B cell (primary cell): ENCODE data around the gene FFAR4. TPM values are rescaled to one million over a fixed set of nuclear protein-coding genes. Genes with fewer than 3 reads are reported as not detected.

ENCODE experiments used
- ATAC-seq: fragments of 200-7000 bp; cut with Tn5 transposase; one replicate; pipeline ENCODE4 v1.10.0; 2021; ENCODE audit warnings: low read depth, mild to moderate bottlenecking, moderate number of reproducible peaks, moderate library complexity
- CTCF ChIA-PET: fragments of 350-600 bp; sonication (Branson Sonifier 250); formaldehyde crosslinking; loops from one replicate; lab custom pipeline; 2021; ENCODE audit warnings: antibody characterized with exemption, inconsistent platforms; lab: Charles Lee
- POLR2A ChIA-PET: fragments of 350-600 bp; sonication (Branson Sonifier 250); formaldehyde crosslinking; loops from one replicate; lab custom pipeline; 2021; ENCODE audit warnings: antibody characterized with exemption; lab: Charles Lee
- DNase-seq: peaks from one replicate; pipeline ENCODE4 v3.0.0; 2013
- H2AFZ ChIP-seq: 2 replicates; pipeline ENCODE4 v1.6.1; 2012; ENCODE audit warnings: mild to moderate bottlenecking, low read depth, low read length; ENCODE audit not compliant: insufficient read depth, poor library complexity, severe bottlenecking
- H3K27ac ChIP-seq, 2 donors: 1 replicate in 1 of 2; 2 replicates in 1 of 2; pipeline ENCODE4 v1.5.1; 2012 to 2013; ENCODE audit warnings: low read length in 2 of 2, mild to moderate bottlenecking in 2 of 2, moderate library complexity in 1 of 2
- H3K27me3 ChIP-seq, 4 experiments: fragments of 200-600 bp in 1 of 4; sonication (generic) in 1 of 4; replicated peaks in 1 of 4; 1 replicate in 2 of 4; 2 replicates in 2 of 4; pipeline versions ENCODE4 v1.6.1 to v1.7.0; 2013 to 2016; ENCODE audit warnings: low read length in 3 of 4, mild to moderate bottlenecking in 2 of 4, mixed read lengths in 1 of 4, moderate library complexity in 1 of 4; ENCODE audit not compliant: insufficient read depth in 4 of 4, control insufficient read depth in 3 of 4; ENCODE audit errors: control extremely low read depth in 1 of 4
- H3K36me3 ChIP-seq, 2 experiments: replicated peaks in 1 of 2; 1 replicate in 1 of 2; 2 replicates in 1 of 2; pipeline versions ENCODE4 v1.6.1 to v1.7.1; 2013; ENCODE audit warnings: low read length in 1 of 2; ENCODE audit not compliant: insufficient read depth in 2 of 2, control insufficient read depth in 1 of 2; ENCODE audit errors: control extremely low read depth in 1 of 2, extremely low read depth in 1 of 2
- H3K4me1 ChIP-seq, 2 donors: fragments of 200-600 bp in 1 of 2; sonication (generic) in 1 of 2; 1 replicate in 1 of 2; 2 replicates in 1 of 2; pipeline versions ENCODE4 v1.5.1 to v1.6.1; 2013 to 2017; ENCODE audit warnings: low read length in 2 of 2; ENCODE audit not compliant: control insufficient read depth in 2 of 2, insufficient read depth in 2 of 2
- H3K4me2 ChIP-seq: replicated peaks from 2 replicates; pipeline ENCODE3; 2012; ENCODE audit warnings: mild to moderate bottlenecking, low read depth, low read length; ENCODE audit not compliant: poor library complexity, severe bottlenecking
- H3K4me3 ChIP-seq, 5 experiments: fragments of 200-600 bp in 1 of 5; sonication (generic) in 1 of 5; 1 replicate in 3 of 5; 2 replicates in 2 of 5; pipeline versions ENCODE4 v1.5.1 to v1.7.0; 2011 to 2016; ENCODE audit warnings: low read length in 4 of 5, mild to moderate bottlenecking in 4 of 5, low read depth in 2 of 5, control low read depth in 1 of 5, moderate library complexity in 1 of 5; ENCODE audit not compliant: insufficient read depth in 1 of 5; ENCODE audit errors: control extremely low read depth in 1 of 5, extremely low read depth in 1 of 5
- H3K79me2 ChIP-seq: fragments of 200-600 bp; sonication (generic); one replicate; pipeline ENCODE4 v1.6.0; 2016; ENCODE audit warnings: low read length; ENCODE audit not compliant: control insufficient read depth, insufficient read depth
- H3K9ac ChIP-seq: fragments of 200-600 bp; sonication (generic); 2 replicates; pipeline ENCODE4 v1.6.1; 2017; ENCODE audit warnings: mild to moderate bottlenecking, low read length, moderate library complexity
- H3K9me3 ChIP-seq, 3 donors: one replicate each; pipeline versions ENCODE4 v1.6.1 to v1.7.1; 2013; ENCODE audit warnings: low read length in 2 of 3; ENCODE audit not compliant: control insufficient read depth in 2 of 3, insufficient read depth in 1 of 3; ENCODE audit errors: control extremely low read depth in 1 of 3
- H4K20me1 ChIP-seq: 2 replicates; pipeline ENCODE4 v1.6.0; 2012; ENCODE audit warnings: mild to moderate bottlenecking, low read length; ENCODE audit not compliant: insufficient read depth, control insufficient read depth, poor library complexity, severe bottlenecking
- H3K27ac Mint-ChIP-seq: one replicate; pipeline ENCODE4 v1.8.0; 2021; ENCODE audit warnings: mixed read lengths
- H3K27me3 Mint-ChIP-seq: one replicate; pipeline ENCODE4 v1.8.0; 2021; ENCODE audit warnings: mixed read lengths
- H3K4me1 Mint-ChIP-seq: one replicate; pipeline ENCODE4 v1.8.0; 2021; ENCODE audit warnings: mixed read lengths
- H3K4me3 Mint-ChIP-seq: one replicate; pipeline ENCODE4 v1.8.0; 2021; ENCODE audit warnings: mixed read lengths
- H3K9me3 Mint-ChIP-seq: one replicate; pipeline ENCODE4 v1.8.0; 2022; ENCODE audit warnings: mixed read lengths; ENCODE audit not compliant: insufficient read depth
- EZH2 ChIP-seq: IDR thresholded peaks from 2 replicates; pipeline ENCODE4 v1.6.1; 2012; ENCODE audit warnings: borderline replicate concordance, low read depth, mild to moderate bottlenecking, moderate library complexity, low read length; ENCODE audit not compliant: insufficient read depth, poor library complexity, severe bottlenecking
- WGBS: methylation state at CpG from one replicate; pipeline ENCODE4 v1.1.5; 2013; ENCODE audit warnings: missing lambda C conversion rate; ENCODE audit not compliant: insufficient coverage; 5-methylcytosine and 5-hydroxymethylcytosine counted together
- intact Hi-C: fragments of 100-400 bp; cut with micrococcal nuclease; formaldehyde crosslinking; loops from one replicate; pipeline ENCODE4 v1.10.0; 2022
- polyA plus RNA-seq: library from polyadenylated mRNA; depleted of rRNA; stranded (reverse); fragments of >200 nt; gene quantifications from 2 replicates; pipeline ENCODE4 v1.2.3, GENCODE V29; 2012
- total RNA-seq, 2 donors: library from RNA; stranded (reverse); fragments of 120-200 nt in 1 of 2; gene quantifications; 1 replicate in 1 of 2; 2 replicates in 1 of 2; pipeline versions ENCODE4 v1.2.3 to v1.2.4, GENCODE V29; 2013 to 2022
- TF ChIP-seq, protein P1 (sequence below): fragments of 200-600 bp; IDR thresholded peaks from one replicate; pipeline ENCODE4 v1.8.0; 2022; ENCODE audit warnings: antibody characterized with exemption, mild to moderate bottlenecking

Gene FFAR4
- total and polyA plus RNA-seq, 2 donors (not counting 1 experiment from before 2014, with no cell fraction given) = not detected

DNA sequence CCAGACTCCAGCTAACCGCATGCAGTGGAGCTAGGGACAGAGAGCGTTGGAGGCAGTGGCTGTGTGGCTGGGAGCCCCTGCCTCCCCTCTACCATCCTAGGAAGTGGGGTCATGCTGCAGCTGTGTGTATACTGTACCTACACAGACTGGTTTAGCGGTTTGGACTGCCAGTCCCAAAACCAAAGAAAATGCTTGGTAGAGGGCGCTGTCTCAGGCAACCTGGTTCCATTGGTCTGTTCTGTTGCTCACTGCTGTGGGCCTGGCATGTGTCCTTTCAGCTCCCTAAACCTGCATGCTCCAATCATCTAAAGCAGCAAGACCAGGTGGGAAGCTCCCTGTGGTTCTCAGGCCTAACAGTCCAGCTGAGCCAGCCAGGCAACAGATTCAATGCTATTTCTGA is 30.1 kb downstream of the FFAR4 start:
- H3K27me3 ChIP-seq = peaks cover 0 to 8% (median 0%) of the 10 kb centered on the region in 4 experiments
- no peak overlapping the region for H2AFZ ChIP-seq
- peaks cover 1% of the 10 kb centered on the region for H3K4me1 Mint-ChIP-seq
- H3K27ac ChIP-seq = no peak overlapping the region
- no peaks in the 10 kb centered on the region for H3K4me1 ChIP-seq
- no peaks in the 10 kb centered on the region for H4K20me1 ChIP-seq
- DNase-seq (no peak), ATAC-seq (no peak)
- H3K27ac Mint-ChIP-seq = no peak overlapping the region
- ChIA-PET CTCF (no interaction called here), POLR2A (no interaction called here)
- no peak overlapping the region for H3K4me2 ChIP-seq
- no peaks in the 10 kb centered on the region for H3K9me3 Mint-ChIP-seq
- intact Hi-C loops = no loop called here
- H3K79me2 ChIP-seq = no peaks in the 10 kb centered on the region
- no peak overlapping the region for H3K4me3 ChIP-seq
- no peak overlapping the region for H3K9ac ChIP-seq
- H3K27me3 Mint-ChIP-seq = peaks cover 22% of the 10 kb centered on the region
- WGBS = 93% methylated on average over 3 of the region's 4 CpGs
- no peaks in the 10 kb centered on the region for H3K9me3 ChIP-seq
- no peak overlapping the region for H3K4me3 Mint-ChIP-seq
- TF ChIP-seq EZH2 = no peak
- TF ChIP-seq, protein P1, sequence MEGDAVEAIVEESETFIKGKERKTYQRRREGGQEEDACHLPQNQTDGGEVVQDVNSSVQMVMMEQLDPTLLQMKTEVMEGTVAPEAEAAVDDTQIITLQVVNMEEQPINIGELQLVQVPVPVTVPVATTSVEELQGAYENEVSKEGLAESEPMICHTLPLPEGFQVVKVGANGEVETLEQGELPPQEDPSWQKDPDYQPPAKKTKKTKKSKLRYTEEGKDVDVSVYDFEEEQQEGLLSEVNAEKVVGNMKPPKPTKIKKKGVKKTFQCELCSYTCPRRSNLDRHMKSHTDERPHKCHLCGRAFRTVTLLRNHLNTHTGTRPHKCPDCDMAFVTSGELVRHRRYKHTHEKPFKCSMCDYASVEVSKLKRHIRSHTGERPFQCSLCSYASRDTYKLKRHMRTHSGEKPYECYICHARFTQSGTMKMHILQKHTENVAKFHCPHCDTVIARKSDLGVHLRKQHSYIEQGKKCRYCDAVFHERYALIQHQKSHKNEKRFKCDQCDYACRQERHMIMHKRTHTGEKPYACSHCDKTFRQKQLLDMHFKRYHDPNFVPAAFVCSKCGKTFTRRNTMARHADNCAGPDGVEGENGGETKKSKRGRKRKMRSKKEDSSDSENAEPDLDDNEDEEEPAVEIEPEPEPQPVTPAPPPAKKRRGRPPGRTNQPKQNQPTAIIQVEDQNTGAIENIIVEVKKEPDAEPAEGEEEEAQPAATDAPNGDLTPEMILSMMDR = no peak
- no peaks in the 10 kb centered on the region for H3K36me3 ChIP-seq

DNA sequence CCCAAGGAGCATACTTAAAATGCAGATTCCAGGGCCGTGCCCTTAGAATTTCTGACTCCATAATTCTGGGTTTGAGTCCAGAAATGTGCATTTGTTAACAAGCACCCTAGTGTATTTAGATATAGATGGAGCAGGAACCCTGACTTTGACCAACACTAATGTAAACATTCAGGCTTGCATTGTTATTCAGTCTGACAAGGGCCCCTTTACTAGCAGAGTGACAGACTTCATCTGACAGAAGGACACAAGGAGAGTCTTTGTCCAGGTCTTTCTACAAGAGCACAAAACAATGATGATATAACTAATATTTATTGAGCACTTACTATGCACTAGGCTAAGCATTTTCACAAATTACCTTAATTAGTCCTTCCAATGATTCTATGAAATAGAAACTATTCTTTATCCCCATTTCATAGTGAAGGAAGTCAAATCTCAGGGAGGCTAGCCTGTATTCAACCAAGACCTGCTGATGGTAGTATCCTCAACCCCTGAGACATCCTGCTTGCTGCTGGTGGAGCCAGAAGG is 30.7 kb downstream of the FFAR4 start:
- H3K4me3 Mint-ChIP-seq = no peak overlapping the region
- Histone ChIP-seq H3K27me3 (peaks cover 0 to 9% (median under 1%) of the 10 kb centered on the region in 4 experiments), H3K9ac (no peak overlapping the region), H3K4me2 (no peak overlapping the region), H3K4me1 (no peaks in the 10 kb centered on the region), H2AFZ (no peak overlapping the region), H4K20me1 (no peaks in the 10 kb centered on the region), H3K36me3 (no peaks in the 10 kb centered on the region), H3K9me3 (no peaks in the 10 kb centered on the region), H3K4me3 (no peak overlapping the region), H3K27ac (no peak overlapping the region), H3K79me2 (no peaks in the 10 kb centered on the region)
- DNase-seq (no peak), ATAC-seq (no peak)
- no peak overlapping the region for H3K27ac Mint-ChIP-seq
- intact Hi-C loops = no loop called here
- CTCF ChIA-PET = no interaction called here
- POLR2A ChIA-PET = no interaction called here
- H3K27me3 Mint-ChIP-seq = peaks cover 28% of the 10 kb centered on the region
- 100% methylated on average over 1 of the region's 1 CpG for WGBS
- TF ChIP-seq EZH2 = no peak
- TF ChIP-seq, protein P1 = no peak
- H3K4me1 Mint-ChIP-seq = peaks cover 1% of the 10 kb centered on the region
- H3K9me3 Mint-ChIP-seq = no peaks in the 10 kb centered on the region
